Breast epithelium (tissue), 3 donors: ENCODE measurements around the gene XPC.

Experiments used
- CTCF ChIP-seq, 3 donors: fragments of 450-650 bp; IDR thresholded peaks; one replicate each; pipeline ENCODE4 v1.5.1; 2016 to 2017; ENCODE audit warnings: antibody characterized with exemption in 3 of 3, mild to moderate bottlenecking in 3 of 3, moderate library complexity in 3 of 3
- POLR2A ChIP-seq: fragments of 450-650 bp; IDR thresholded peaks from one replicate; pipeline ENCODE4 v1.6.1; 2016; ENCODE audit warnings: antibody characterized with exemption, mild to moderate bottlenecking, moderate library complexity
- POLR2AphosphoS5 ChIP-seq, 3 donors: sonication (generic); formaldehyde crosslinking; IDR thresholded peaks; one replicate each; pipeline ENCODE4 v1.6.1; 2017; ENCODE audit warnings: antibody characterized with exemption in 3 of 3

GRCh38 chr3:14162178-14162577 is 16.2 kb downstream of the XPC start:
- TF ChIP-seq CTCF (IDR thresholded peaks at IDR 0.05) (no peak), POLR2A (no peak), POLR2AphosphoS5 (IDR thresholded peaks at IDR 0.05) (no peak)
